K562 (cell line): ENCODE results near the gene ZNF487. TPM values are rescaled to one million over a fixed set of nuclear protein-coding genes. Genes with fewer than 3 reads are reported as not detected.
A peak's percentile ranks its signal among the peaks of the same experiment; 100 is the strongest.

Source experiments
- CREB3L1 ChIP-seq: fragments of 450-650 bp; IDR thresholded peaks from 2 replicates; pipeline ENCODE4 v1.6.1; 2014; ENCODE audit warnings: low read depth, mild to moderate bottlenecking, moderate library complexity, borderline replicate concordance
- DMBX1 ChIP-seq: fragments of 250-450 bp; sonication (Bioruptor Pico); IDR thresholded peaks from 2 replicates; pipeline ENCODE4 v1.8.0; 2022; ENCODE audit warnings: inconsistent platforms, mild to moderate bottlenecking, moderate library complexity, borderline replicate concordance
- LCOR ChIP-seq: sonication (generic); formaldehyde crosslinking; IDR thresholded peaks from 2 replicates; pipeline ENCODE4 v1.8.0; 2022; ENCODE audit warnings: mild to moderate bottlenecking, missing genetic modification reagents
- MYBL2 ChIP-seq, 2 experiments: fragments of 450-650 bp in 1 of 2; sonication (generic) in 1 of 2; formaldehyde crosslinking in 1 of 2; IDR thresholded peaks; 2 replicates each; pipeline versions ENCODE4 v1.6.1 to v1.8.1; 2017 to 2022; ENCODE audit warnings: borderline replicate concordance in 1 of 2, inconsistent platforms in 1 of 2, low read depth in 1 of 2, mild to moderate bottlenecking in 1 of 2, missing genetic modification reagents in 1 of 2, moderate library complexity in 1 of 2
- RCOR1 ChIP-seq, 2 experiments: IDR thresholded peaks; 2 replicates each; pipeline ENCODE4 v1.6.1; 2012; ENCODE audit warnings: low read depth in 2 of 2, low read length in 2 of 2, borderline replicate concordance in 1 of 2, improper control_type of control experiment in 1 of 2
- RFX5 ChIP-seq: IDR thresholded peaks from 2 replicates; pipeline ENCODE4 v1.6.1; 2011; ENCODE audit warnings: low read depth, mild to moderate bottlenecking, improper control_type of control experiment, low read length
- TCF3 ChIP-seq: sonication (generic); formaldehyde crosslinking; IDR thresholded peaks from 2 replicates; pipeline ENCODE4 v1.4.0; 2020; ENCODE audit warnings: mild to moderate bottlenecking, missing genetic modification reagents
- ZBTB40 ChIP-seq, 2 experiments: fragments of 450-650 bp in 1 of 2; sonication (generic) in 1 of 2; formaldehyde crosslinking in 1 of 2; IDR thresholded peaks; 2 replicates each; pipeline versions ENCODE4 v1.7.1 to v1.9.0; 2016 to 2022; ENCODE audit warnings: inconsistent platforms in 1 of 2, mild to moderate bottlenecking in 1 of 2, missing genetic modification reagents in 1 of 2
- ZNF512 ChIP-seq: IDR thresholded peaks from 2 replicates; pipeline ENCODE4 v1.6.1; 2016; ENCODE audit warnings: missing genetic modification characterization, missing compliant biosample characterization
- polyA plus RNA-seq, 8 experiments: library from polyadenylated mRNA; depleted of rRNA in 4 of 8; stranded (reverse) in 5 of 8; unstranded in 3 of 8; fragments of >200 nt; fragmentation: Nextera tagmentation in 2 of 8; fragmentation: Illumina TruSeq in 1 of 8; extraction: Ambion mirVana in 2 of 8; extraction: Trizol in 1 of 8; gene quantifications; 2 replicates each; pipeline versions ENCODE4 v1.2.1 to v1.2.3, GENCODE V29; 2011 to 2014; ENCODE audit warnings: inconsistent platforms in 1 of 8, missing spikeins in 1 of 8
- total RNA-seq, 7 experiments: library from RNA; depleted of rRNA in 6 of 7; stranded (reverse); fragments of >200 nt in 6 of 7; fragmentation: Illumina TruSeq in 2 of 7; extraction: Trizol in 2 of 7; gene quantifications; 2 replicates each; pipeline versions ENCODE4 v1.2.1 to v1.2.3, GENCODE V29; 2011 to 2021; ENCODE audit warnings: low replicate concordance in 1 of 7
- TF ChIP-seq, protein P1 (sequence below): fragments of 250-450 bp; sonication (Bioruptor Pico); IDR thresholded peaks from 2 replicates; pipeline ENCODE4 v1.5.0; 2020; ENCODE audit warnings: mild to moderate bottlenecking, borderline replicate concordance

ZNF487 gene
- total and polyA plus RNA-seq, 9 of the 15 experiments (the other 6 are each of a cell fraction or from before 2014, with no cell fraction given) = 1.9 to 6.5 (median 4.2) TPM

- TF ChIP-seq ZNF512 (tag) (no peak), RCOR1 (IDR thresholded peaks at IDR 0.05; ENCODE audit: borderline replicate concordance in 1 of 2, low read depth in 2 of 2, low read length in 2 of 2) (peak; percentile 97 to 99), DMBX1 (CRISPR knock-in tag) (peak; percentile 92), TCF3 (CRISPR knock-in tag) (peak; percentile 100), CREB3L1 (peak; percentile 60), RFX5 (no peak), MYBL2 (IDR thresholded peaks at IDR 0.05; ENCODE audit: low read depth) (peak; percentile 64; the same call in 1 of the 2 replicates), MYBL2 (CRISPR knock-in tag; IDR thresholded peaks at IDR 0.05; ENCODE audit: borderline replicate concordance) (no peak), LCOR (CRISPR knock-in tag) (peak; percentile 98), ZBTB40 (IDR thresholded peaks at IDR 0.05) (peak; percentile 81), ZBTB40 (CRISPR knock-in tag; IDR thresholded peaks at IDR 0.05) (no peak)
- TF ChIP-seq, protein P1, sequence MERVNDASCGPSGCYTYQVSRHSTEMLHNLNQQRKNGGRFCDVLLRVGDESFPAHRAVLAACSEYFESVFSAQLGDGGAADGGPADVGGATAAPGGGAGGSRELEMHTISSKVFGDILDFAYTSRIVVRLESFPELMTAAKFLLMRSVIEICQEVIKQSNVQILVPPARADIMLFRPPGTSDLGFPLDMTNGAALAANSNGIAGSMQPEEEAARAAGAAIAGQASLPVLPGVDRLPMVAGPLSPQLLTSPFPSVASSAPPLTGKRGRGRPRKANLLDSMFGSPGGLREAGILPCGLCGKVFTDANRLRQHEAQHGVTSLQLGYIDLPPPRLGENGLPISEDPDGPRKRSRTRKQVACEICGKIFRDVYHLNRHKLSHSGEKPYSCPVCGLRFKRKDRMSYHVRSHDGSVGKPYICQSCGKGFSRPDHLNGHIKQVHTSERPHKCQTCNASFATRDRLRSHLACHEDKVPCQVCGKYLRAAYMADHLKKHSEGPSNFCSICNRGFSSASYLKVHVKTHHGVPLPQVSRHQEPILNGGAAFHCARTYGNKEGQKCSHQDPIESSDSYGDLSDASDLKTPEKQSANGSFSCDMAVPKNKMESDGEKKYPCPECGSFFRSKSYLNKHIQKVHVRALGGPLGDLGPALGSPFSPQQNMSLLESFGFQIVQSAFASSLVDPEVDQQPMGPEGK (CRISPR knock-in tag) = peak; percentile 88
Measured at GRCh38 chr10:43417950-43418768, 18.8 kb upstream of the ZNF487 start (continued).
